HepG2 (cell line): Measurements from ENCODE around the gene ACTR6. TPM values are rescaled to one million over a fixed set of nuclear protein-coding genes. Genes with fewer than 3 reads are reported as not detected.

Experiments
- ADNP ChIP-seq: sonication (generic); formaldehyde crosslinking; IDR thresholded peaks from 2 replicates; pipeline ENCODE4 v1.4.0; 2020; ENCODE audit warnings: missing genetic modification reagents
- CEBPB ChIP-seq: IDR thresholded peaks from 2 replicates; pipeline ENCODE4 v1.6.1; 2011; ENCODE audit warnings: low read depth, low read length, improper control_type of control experiment, borderline replicate concordance
- FOSL2 ChIP-seq: sonication (generic); formaldehyde crosslinking; IDR thresholded peaks from 2 replicates; pipeline ENCODE4 v1.4.0; 2020; ENCODE audit warnings: missing genetic modification reagents
- GFI1 ChIP-seq: sonication (generic); formaldehyde crosslinking; IDR thresholded peaks from 2 replicates; pipeline ENCODE4 v1.5.0; 2020; ENCODE audit warnings: missing genetic modification reagents, mild to moderate bottlenecking, borderline replicate concordance
- KDM5A ChIP-seq: fragments of 200-600 bp; sonication (generic); IDR thresholded peaks from 2 replicates; pipeline ENCODE4 v1.7.0; 2018; ENCODE audit warnings: antibody characterized with exemption, mild to moderate bottlenecking, low read length, borderline replicate concordance
- KLF12 ChIP-seq: sonication (generic); formaldehyde crosslinking; IDR thresholded peaks from 2 replicates; pipeline ENCODE4 v1.4.0; 2020; ENCODE audit warnings: missing genetic modification reagents, borderline replicate concordance
- MED8 ChIP-seq: sonication (generic); formaldehyde crosslinking; IDR thresholded peaks from 2 replicates; pipeline ENCODE4 v1.8.1; 2023; ENCODE audit warnings: mild to moderate bottlenecking, missing genetic modification reagents; ENCODE audit not compliant: insufficient replicate concordance
- POLR2AphosphoS5 ChIP-seq: IDR thresholded peaks from 2 replicates; pipeline ENCODE4 v1.6.1; 2012; ENCODE audit warnings: low read depth, low read length
- RELA ChIP-seq: sonication (generic); formaldehyde crosslinking; IDR thresholded peaks from 2 replicates; pipeline ENCODE4 v1.4.0; 2020; ENCODE audit warnings: missing genetic modification reagents
- SIN3B ChIP-seq: fragments of 150-350 bp; IDR thresholded peaks from 2 replicates; pipeline ENCODE4 v1.6.1; 2014; ENCODE audit warnings: low read length
- SOX6 ChIP-seq, 2 experiments: fragments of 450-650 bp in 1 of 2; sonication (generic) in 1 of 2; formaldehyde crosslinking in 1 of 2; IDR thresholded peaks; 2 replicates each; pipeline versions ENCODE4 v1.4.0 to v1.6.1; 2017 to 2020; ENCODE audit warnings: antibody characterized with exemption in 1 of 2, mild to moderate bottlenecking in 1 of 2, missing genetic modification reagents in 1 of 2
- SP4 ChIP-seq: sonication (generic); formaldehyde crosslinking; IDR thresholded peaks from 2 replicates; pipeline ENCODE4 v1.8.1; 2023; ENCODE audit warnings: mild to moderate bottlenecking, missing genetic modification reagents
- ZEB1 ChIP-seq: IDR thresholded peaks from 2 replicates; pipeline ENCODE4 v1.6.1; 2012; ENCODE audit warnings: mild to moderate bottlenecking, low read depth, inconsistent platforms; ENCODE audit not compliant: insufficient replicate concordance
- ZNF441 ChIP-seq: sonication (generic); formaldehyde crosslinking; IDR thresholded peaks from 2 replicates; pipeline ENCODE4 v1.7.0; 2021; ENCODE audit warnings: missing genetic modification reagents, borderline replicate concordance
- ZNF781 ChIP-seq: sonication (generic); formaldehyde crosslinking; IDR thresholded peaks from 2 replicates; pipeline ENCODE4 v1.5.1; 2020; ENCODE audit warnings: borderline replicate concordance, mild to moderate bottlenecking, missing genetic modification reagents; ENCODE audit errors: not compliant biosample characterization
- ZNF878 ChIP-seq: sonication (generic); formaldehyde crosslinking; IDR thresholded peaks from 2 replicates; pipeline ENCODE4 v1.8.1; 2023; ENCODE audit warnings: mild to moderate bottlenecking, missing genetic modification reagents, moderate library complexity
- ZSCAN12 ChIP-seq: sonication (generic); formaldehyde crosslinking; IDR thresholded peaks from 2 replicates; pipeline ENCODE4 v1.9.0; 2021; ENCODE audit warnings: mild to moderate bottlenecking, missing genetic modification reagents
- polyA plus RNA-seq, 8 experiments: library from polyadenylated mRNA; depleted of rRNA in 3 of 8; stranded (reverse) in 7 of 8; unstranded in 1 of 8; fragments of >200 nt; fragmentation: Illumina TruSeq in 4 of 8; extraction: Trizol in 4 of 8; gene quantifications; 2 replicates each; pipeline versions ENCODE4 v1.2.1 to v1.2.3, GENCODE V29; 2011 to 2016; ENCODE audit warnings: low read depth in 4 of 8, missing spikeins in 1 of 8, mixed read lengths in 1 of 8; ENCODE audit not compliant: insufficient read depth in 1 of 8
- total RNA-seq, 5 experiments: library from RNA; depleted of rRNA; stranded (reverse); fragments of >200 nt; fragmentation: Illumina TruSeq; extraction: Trizol; gene quantifications; 2 replicates each; pipeline ENCODE4 v1.2.3, GENCODE V29; 2016; ENCODE audit warnings: low read depth in 1 of 5
- TF ChIP-seq, protein P1 (sequence below): IDR thresholded peaks from 2 replicates; pipeline ENCODE4 v1.6.1; 2016; ENCODE audit warnings: low read depth, control low read depth
- TF ChIP-seq, protein P2 (sequence below): sonication (generic); formaldehyde crosslinking; IDR thresholded peaks from 2 replicates; pipeline ENCODE4 v1.4.0; 2020; ENCODE audit warnings: low read depth, mild to moderate bottlenecking, missing genetic modification reagents
- TF ChIP-seq, protein P3 (sequence below): sonication (generic); formaldehyde crosslinking; IDR thresholded peaks from 2 replicates; pipeline ENCODE4 v1.4.0; 2020; ENCODE audit warnings: mild to moderate bottlenecking, low read depth, missing genetic modification reagents
- TF ChIP-seq, protein P4 (sequence below): IDR thresholded peaks from 2 replicates; pipeline ENCODE4 v1.6.1; 2016; ENCODE audit warnings: mild to moderate bottlenecking, missing biosample characterization, missing genetic modification reagents
- TF ChIP-seq, protein P5 (sequence below): sonication (generic); formaldehyde crosslinking; IDR thresholded peaks from 2 replicates; pipeline ENCODE4 v1.8.1; 2023; ENCODE audit warnings: mild to moderate bottlenecking, missing genetic modification reagents

ACTR6 gene
- total and polyA plus RNA-seq, 2 of the 13 experiments (the other 11 are each of a cell fraction or from before 2014, with no cell fraction given), result 12.9 to 22.4 TPM

DNA sequence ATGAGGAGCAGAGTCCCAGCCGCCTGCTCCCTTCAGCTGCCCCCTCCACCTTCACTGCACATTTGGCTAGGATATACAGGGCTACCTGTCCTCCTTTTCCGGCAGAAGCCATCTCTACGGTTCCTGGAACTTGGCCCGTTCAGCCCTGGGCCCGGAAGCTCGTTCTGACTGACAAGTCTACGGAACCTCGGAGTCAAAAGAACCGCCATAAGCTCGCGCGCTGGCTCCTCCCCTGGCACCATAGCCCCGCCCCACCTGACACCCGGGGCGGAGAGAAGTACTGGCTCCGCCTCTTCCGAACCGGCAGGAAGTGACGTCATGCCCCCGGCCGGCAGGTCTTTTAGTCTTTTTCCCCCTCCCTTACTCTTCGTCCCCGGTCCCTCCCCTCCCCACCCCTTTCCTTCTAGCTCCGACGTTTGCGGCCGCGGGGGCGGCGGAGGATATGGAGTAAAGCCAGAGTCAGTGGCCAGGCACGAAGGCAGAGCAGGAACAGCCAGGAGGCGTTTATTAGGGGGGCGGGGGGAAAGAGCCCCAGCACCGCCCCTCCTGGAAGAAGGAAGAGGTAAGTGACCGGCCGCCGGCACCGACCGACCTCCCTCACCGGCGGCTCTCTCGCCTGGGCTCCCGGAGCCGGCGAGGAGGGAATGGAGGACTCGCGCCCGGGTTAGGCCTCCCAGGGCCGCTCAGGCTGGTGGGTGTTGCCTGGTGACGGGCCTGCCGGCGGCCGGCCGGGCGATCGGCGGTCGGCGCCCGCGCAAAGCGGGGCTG, 66.4 kb downstream of the ACTR6 start, which contains the start of the genes DEPDC4 and SCYL2 (continued):
- TF ChIP-seq, protein P1, sequence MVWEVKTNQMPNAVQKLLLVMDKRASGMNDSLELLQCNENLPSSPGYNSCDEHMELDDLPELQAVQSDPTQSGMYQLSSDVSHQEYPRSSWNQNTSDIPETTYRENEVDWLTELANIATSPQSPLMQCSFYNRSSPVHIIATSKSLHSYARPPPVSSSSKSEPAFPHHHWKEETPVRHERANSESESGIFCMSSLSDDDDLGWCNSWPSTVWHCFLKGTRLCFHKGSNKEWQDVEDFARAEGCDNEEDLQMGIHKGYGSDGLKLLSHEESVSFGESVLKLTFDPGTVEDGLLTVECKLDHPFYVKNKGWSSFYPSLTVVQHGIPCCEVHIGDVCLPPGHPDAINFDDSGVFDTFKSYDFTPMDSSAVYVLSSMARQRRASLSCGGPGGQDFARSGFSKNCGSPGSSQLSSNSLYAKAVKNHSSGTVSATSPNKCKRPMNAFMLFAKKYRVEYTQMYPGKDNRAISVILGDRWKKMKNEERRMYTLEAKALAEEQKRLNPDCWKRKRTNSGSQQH (CRISPR knock-in tag), result no peak; the same call in 1 of the 2 replicates
- TF ChIP-seq CEBPB (no peak), MED8 (CRISPR knock-in tag) (no peak), POLR2AphosphoS5 (peak; percentile 66), RELA (CRISPR knock-in tag) (no peak), ZSCAN12 (no peak), ADNP (CRISPR knock-in tag) (no peak), FOSL2 (CRISPR knock-in tag) (peak; percentile 22; the same call in 1 of the 2 replicates), SOX6 (IDR thresholded peaks at IDR 0.05) (no peak), SOX6 (CRISPR knock-in tag; IDR thresholded peaks at IDR 0.05) (no peak), ZNF878 (CRISPR knock-in tag) (0 out of 2 replicates have a peak, but pooled peaks have one; percentile 37), ZNF441 (CRISPR knock-in tag) (no peak; the same call in 1 of the 2 replicates), ZEB1 (no peak), KDM5A (peak; percentile 80; the same call in 1 of the 2 replicates), SIN3B (peak; percentile 84), ZNF781 (no peak), GFI1 (CRISPR knock-in tag) (peak; percentile 57; the same call in 1 of the 2 replicates), KLF12 (CRISPR knock-in tag) (0 out of 2 replicates have a peak, but pooled peaks have one; percentile 19), SP4 (peak; percentile 93; the same call in 1 of the 2 replicates)
- TF ChIP-seq, protein P2, sequence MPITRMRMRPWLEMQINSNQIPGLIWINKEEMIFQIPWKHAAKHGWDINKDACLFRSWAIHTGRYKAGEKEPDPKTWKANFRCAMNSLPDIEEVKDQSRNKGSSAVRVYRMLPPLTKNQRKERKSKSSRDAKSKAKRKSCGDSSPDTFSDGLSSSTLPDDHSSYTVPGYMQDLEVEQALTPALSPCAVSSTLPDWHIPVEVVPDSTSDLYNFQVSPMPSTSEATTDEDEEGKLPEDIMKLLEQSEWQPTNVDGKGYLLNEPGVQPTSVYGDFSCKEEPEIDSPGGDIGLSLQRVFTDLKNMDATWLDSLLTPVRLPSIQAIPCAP (CRISPR knock-in tag), result 0 out of 2 replicates have a peak, but pooled peaks have one; percentile 23
- TF ChIP-seq, protein P3, sequence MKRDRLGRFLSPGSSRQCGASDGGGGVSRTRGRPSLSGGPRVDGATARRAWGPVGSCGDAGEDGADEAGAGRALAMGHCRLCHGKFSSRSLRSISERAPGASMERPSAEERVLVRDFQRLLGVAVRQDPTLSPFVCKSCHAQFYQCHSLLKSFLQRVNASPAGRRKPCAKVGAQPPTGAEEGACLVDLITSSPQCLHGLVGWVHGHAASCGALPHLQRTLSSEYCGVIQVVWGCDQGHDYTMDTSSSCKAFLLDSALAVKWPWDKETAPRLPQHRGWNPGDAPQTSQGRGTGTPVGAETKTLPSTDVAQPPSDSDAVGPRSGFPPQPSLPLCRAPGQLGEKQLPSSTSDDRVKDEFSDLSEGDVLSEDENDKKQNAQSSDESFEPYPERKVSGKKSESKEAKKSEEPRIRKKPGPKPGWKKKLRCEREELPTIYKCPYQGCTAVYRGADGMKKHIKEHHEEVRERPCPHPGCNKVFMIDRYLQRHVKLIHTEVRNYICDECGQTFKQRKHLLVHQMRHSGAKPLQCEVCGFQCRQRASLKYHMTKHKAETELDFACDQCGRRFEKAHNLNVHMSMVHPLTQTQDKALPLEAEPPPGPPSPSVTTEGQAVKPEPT (CRISPR knock-in tag), result peak; percentile 9; the same call in 1 of the 2 replicates
- TF ChIP-seq, protein P4, sequence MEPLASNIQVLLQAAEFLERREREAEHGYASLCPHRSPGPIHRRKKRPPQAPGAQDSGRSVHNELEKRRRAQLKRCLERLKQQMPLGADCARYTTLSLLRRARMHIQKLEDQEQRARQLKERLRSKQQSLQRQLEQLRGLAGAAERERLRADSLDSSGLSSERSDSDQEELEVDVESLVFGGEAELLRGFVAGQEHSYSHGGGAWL (CRISPR knock-in tag), result peak; percentile 52; the same call in 1 of the 2 replicates
- TF ChIP-seq, protein P5, sequence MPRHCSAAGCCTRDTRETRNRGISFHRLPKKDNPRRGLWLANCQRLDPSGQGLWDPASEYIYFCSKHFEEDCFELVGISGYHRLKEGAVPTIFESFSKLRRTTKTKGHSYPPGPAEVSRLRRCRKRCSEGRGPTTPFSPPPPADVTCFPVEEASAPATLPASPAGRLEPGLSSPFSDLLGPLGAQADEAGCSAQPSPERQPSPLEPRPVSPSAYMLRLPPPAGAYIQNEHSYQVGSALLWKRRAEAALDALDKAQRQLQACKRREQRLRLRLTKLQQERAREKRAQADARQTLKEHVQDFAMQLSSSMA, result no peak
